ENCODE data around the gene NUP210.

Gene NUP210

DNA sequence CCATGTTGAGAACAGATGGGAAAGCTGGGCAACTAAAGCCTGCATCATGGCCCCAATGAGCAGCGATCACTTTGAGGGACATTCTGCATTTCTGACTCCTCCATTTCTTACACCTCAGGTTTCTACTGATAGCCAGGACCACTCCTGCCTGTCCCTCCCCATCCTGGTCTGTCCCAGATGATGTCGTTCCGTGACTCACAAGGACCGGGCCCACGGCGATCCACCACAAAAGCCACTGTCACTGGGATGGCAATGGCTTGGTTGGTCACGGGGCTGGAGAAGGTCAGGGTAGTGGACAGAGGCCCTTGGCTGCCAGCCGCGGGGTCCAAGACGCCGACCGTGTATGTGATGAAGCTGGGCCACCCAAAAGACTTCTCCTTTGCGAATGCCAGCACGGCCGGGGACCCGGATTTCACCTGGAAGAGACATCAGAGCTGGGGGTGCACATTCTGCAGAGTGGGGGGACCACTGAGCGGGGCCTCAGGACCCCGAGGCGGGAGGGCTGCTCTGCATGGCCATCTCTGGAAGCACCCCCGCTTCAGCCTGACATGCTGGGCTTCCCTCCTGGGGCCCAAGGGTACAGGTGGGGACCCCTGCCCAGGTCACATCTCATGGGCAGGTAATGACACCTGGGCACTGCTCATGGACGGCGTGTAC, 100.4 kb downstream of the NUP210 start:
- no peak overlapping the region for H2BK120ac ChIP-seq (ENCODE audit: low read depth, low read length)
- no CpG with 5 or more reads among the region's 22 CpGs for WGBS, 2 donors (ENCODE audit: extremely low coverage in 2 of 2, insufficient read length in 2 of 2, insufficient replicate concordance in 1 of 2)

DNA sequence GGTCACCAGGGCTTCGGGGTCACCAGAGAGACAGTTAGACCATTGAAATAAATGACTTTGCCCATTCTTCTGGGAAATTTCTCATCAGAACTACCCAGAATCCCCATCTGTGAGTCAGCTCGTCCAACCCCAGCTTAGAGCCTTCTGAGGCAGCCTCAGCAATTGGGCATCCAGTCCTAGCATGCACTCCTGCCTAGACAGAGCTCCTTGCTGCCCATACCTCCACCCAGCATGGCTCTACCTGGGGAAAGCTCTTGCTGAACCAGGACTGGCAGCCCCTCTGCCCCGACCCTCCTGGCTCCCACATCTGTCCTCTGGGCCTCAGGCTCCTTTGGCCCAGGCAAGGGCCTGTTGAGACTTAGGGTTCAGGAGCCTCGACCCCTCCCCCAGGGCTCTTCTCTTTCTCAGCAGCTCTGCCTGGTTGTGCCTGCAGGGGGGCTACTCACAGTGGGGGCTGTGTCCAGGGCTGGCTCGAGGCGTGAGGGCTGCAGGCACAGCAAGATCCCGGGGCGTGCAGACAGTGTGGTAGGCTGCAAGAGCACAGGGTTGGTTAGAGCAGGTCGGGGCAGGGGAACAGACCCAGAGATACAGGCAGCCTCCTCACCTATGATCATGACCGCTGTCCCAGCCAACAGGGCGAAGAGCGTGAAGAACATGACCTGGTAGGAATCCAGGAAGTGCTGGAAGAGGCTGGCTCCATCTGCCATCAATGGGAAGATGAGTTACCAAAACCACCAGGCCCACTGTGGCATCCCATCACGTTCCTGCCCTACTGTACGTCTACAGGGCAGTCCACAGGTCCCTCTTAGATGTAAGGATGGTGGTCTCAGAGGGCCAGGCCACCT, 101.3 kb downstream of the NUP210 start:
- no peak overlapping the region for H3K27ac ChIP-seq (replicated peaks; ENCODE audit: low read length)
- no peak overlapping the region for H3K4me2 ChIP-seq (ENCODE audit: insufficient read depth, low read length, poor library complexity, severe bottlenecking)
- no peak overlapping the region for H4K91ac ChIP-seq (ENCODE audit: low read depth, low read length, poor library complexity)
- H3K27me3 ChIP-seq (ENCODE audit: control insufficient read depth in 3 of 3, insufficient read depth in 3 of 3, low read depth in 1 of 3, low read length in 3 of 3), result no peaks in the 10 kb centered on the region
- H3K23ac ChIP-seq (ENCODE audit: low read depth, low read length, poor library complexity), result peak overlapping the region; percentile 43
- peaks cover 0 to 3% of the 10 kb centered on the region in 2 donors for H3K9me3 ChIP-seq (replicated peaks in 1 of 2; ENCODE audit: control insufficient read depth in 2 of 2, insufficient read depth in 1 of 2, low read depth in 1 of 2, low read length in 2 of 2)
- no CpG with 5 or more reads among the region's 14 CpGs for WGBS, 2 donors (ENCODE audit: extremely low coverage in 2 of 2, insufficient read length in 2 of 2, insufficient replicate concordance in 1 of 2)
- no peak overlapping the region for H3K4me3 ChIP-seq (ENCODE audit: low read length in 2 of 2)
- no peak overlapping the region for H3K18ac ChIP-seq (ENCODE audit: low read length)
- peak overlapping the region; percentile 44 for H3K9ac ChIP-seq (ENCODE audit: low read depth, low read length, poor library complexity)
- no peak overlapping the region for H2BK120ac ChIP-seq (ENCODE audit: low read depth, low read length)
- no peak overlapping the region for H2BK15ac ChIP-seq (ENCODE audit: low read length)
- H3K36me3 ChIP-seq (replicated peaks in 1 of 2; ENCODE audit: control insufficient read depth in 2 of 2, insufficient read depth in 2 of 2, low read length in 2 of 2), result peaks cover 70 to 95% of the 10 kb centered on the region in 2 donors
- H3K4me1 ChIP-seq (ENCODE audit: control insufficient read depth in 2 of 2, insufficient read depth in 1 of 2, low read depth in 1 of 2, low read length in 2 of 2), result no peaks in the 10 kb centered on the region
- no peak overlapping the region for H2AFZ ChIP-seq (ENCODE audit: low read length)
- H3K79me1 ChIP-seq (ENCODE audit: low read depth, low read length), result peaks cover 3% of the 10 kb centered on the region
- DNase-seq (ENCODE audit: low spot score), result no peak
- no peak overlapping the region for H2BK5ac ChIP-seq (ENCODE audit: low read length)
- H3K4ac ChIP-seq (ENCODE audit: low read length), result no peak overlapping the region
- H2BK12ac ChIP-seq (ENCODE audit: low read length), result no peak overlapping the region
- no peak overlapping the region for H2AK5ac ChIP-seq (ENCODE audit: low read depth, low read length)
- H3K14ac ChIP-seq (ENCODE audit: low read length), result peak overlapping the region; percentile 71
- peak overlapping the region; percentile 65 for H4K8ac ChIP-seq (ENCODE audit: low read depth, low read length)

More for the DNA sequence above, 100.4 kb downstream of the NUP210 start:
- no peak overlapping the region for H2BK15ac ChIP-seq (ENCODE audit: low read length)
- peaks cover 0 to 3% of the 10 kb centered on the region in 2 donors for H3K9me3 ChIP-seq (replicated peaks in 1 of 2; ENCODE audit: control insufficient read depth in 2 of 2, insufficient read depth in 1 of 2, low read depth in 1 of 2, low read length in 2 of 2)
- no peak overlapping the region for H3K14ac ChIP-seq (ENCODE audit: low read length)
- H3K9ac ChIP-seq (ENCODE audit: low read depth, low read length, poor library complexity), result no peak overlapping the region
- no peak overlapping the region for H2BK5ac ChIP-seq (ENCODE audit: low read length)
- H3K27me3 ChIP-seq (ENCODE audit: control insufficient read depth in 3 of 3, insufficient read depth in 3 of 3, low read depth in 1 of 3, low read length in 3 of 3), result no peaks in the 10 kb centered on the region
- no peak overlapping the region for H4K91ac ChIP-seq (ENCODE audit: low read depth, low read length, poor library complexity)
- no peak for DNase-seq (ENCODE audit: low spot score)
- peaks cover 72 to 95% of the 10 kb centered on the region in 2 donors for H3K36me3 ChIP-seq (replicated peaks in 1 of 2; ENCODE audit: control insufficient read depth in 2 of 2, insufficient read depth in 2 of 2, low read length in 2 of 2)
- no peak overlapping the region for H4K8ac ChIP-seq (ENCODE audit: low read depth, low read length)
- no peak overlapping the region for H3K4me2 ChIP-seq (ENCODE audit: insufficient read depth, low read length, poor library complexity, severe bottlenecking)
- no peak overlapping the region for H3K4ac ChIP-seq (ENCODE audit: low read length)
- no peak overlapping the region for H3K23ac ChIP-seq (ENCODE audit: low read depth, low read length, poor library complexity)
- H2AFZ ChIP-seq (ENCODE audit: low read length), result no peak overlapping the region
- no peak overlapping the region for H3K4me3 ChIP-seq (ENCODE audit: low read length in 2 of 2)
- H3K27ac ChIP-seq (replicated peaks; ENCODE audit: low read length), result no peak overlapping the region
- H2AK5ac ChIP-seq (ENCODE audit: low read depth, low read length), result no peak overlapping the region
- no peak overlapping the region for H3K18ac ChIP-seq (ENCODE audit: low read length)
- H3K4me1 ChIP-seq (ENCODE audit: control insufficient read depth in 2 of 2, insufficient read depth in 1 of 2, low read depth in 1 of 2, low read length in 2 of 2), result no peaks in the 10 kb centered on the region
- peaks cover 4% of the 10 kb centered on the region for H3K79me1 ChIP-seq (ENCODE audit: low read depth, low read length)
- H2BK12ac ChIP-seq (ENCODE audit: low read length), result no peak overlapping the region

- no peak overlapping the region for H2BK15ac ChIP-seq (ENCODE audit: low read length)
- H4K91ac ChIP-seq (ENCODE audit: low read depth, low read length, poor library complexity), result no peak overlapping the region
- no peak overlapping the region for H3K4ac ChIP-seq (ENCODE audit: low read length)
- no CpG with 5 or more reads among the region's 29 CpGs for WGBS, 2 donors (ENCODE audit: extremely low coverage in 2 of 2, insufficient read length in 2 of 2, insufficient replicate concordance in 1 of 2)
- no peak overlapping the region for H3K14ac ChIP-seq (ENCODE audit: low read length)
- H3K4me1 ChIP-seq (ENCODE audit: control insufficient read depth in 2 of 2, insufficient read depth in 1 of 2, low read depth in 1 of 2, low read length in 2 of 2), result no peaks in the 10 kb centered on the region
- H3K9me3 ChIP-seq (replicated peaks in 1 of 2; ENCODE audit: control insufficient read depth in 2 of 2, insufficient read depth in 1 of 2, low read depth in 1 of 2, low read length in 2 of 2), result peaks cover 0 to 3% of the 10 kb centered on the region in 2 donors
- peaks cover 3% of the 10 kb centered on the region for H3K79me1 ChIP-seq (ENCODE audit: low read depth, low read length)
- no peak overlapping the region for H4K8ac ChIP-seq (ENCODE audit: low read depth, low read length)
- peaks cover 62 to 90% of the 10 kb centered on the region in 2 donors for H3K36me3 ChIP-seq (replicated peaks in 1 of 2; ENCODE audit: control insufficient read depth in 2 of 2, insufficient read depth in 2 of 2, low read length in 2 of 2)
- H3K4me2 ChIP-seq (ENCODE audit: insufficient read depth, low read length, poor library complexity, severe bottlenecking), result no peak overlapping the region
- H3K23ac ChIP-seq (ENCODE audit: low read depth, low read length, poor library complexity), result no peak overlapping the region
- H2AFZ ChIP-seq (ENCODE audit: low read length), result no peak overlapping the region
- H3K9ac ChIP-seq (ENCODE audit: low read depth, low read length, poor library complexity), result no peak overlapping the region
- H2BK120ac ChIP-seq (ENCODE audit: low read depth, low read length), result no peak overlapping the region
- H2AK5ac ChIP-seq (ENCODE audit: low read depth, low read length), result no peak overlapping the region
- H3K27me3 ChIP-seq (ENCODE audit: control insufficient read depth in 3 of 3, insufficient read depth in 3 of 3, low read depth in 1 of 3, low read length in 3 of 3), result no peaks in the 10 kb centered on the region
- no peak overlapping the region for H3K27ac ChIP-seq (replicated peaks; ENCODE audit: low read length)
- DNase-seq (ENCODE audit: low spot score), result no peak
- no peak overlapping the region for H2BK5ac ChIP-seq (ENCODE audit: low read length)
- no peak overlapping the region for H2BK12ac ChIP-seq (ENCODE audit: low read length)
- H3K18ac ChIP-seq (ENCODE audit: low read length), result peak overlapping the region; percentile 28
- no peak overlapping the region for H3K4me3 ChIP-seq (ENCODE audit: low read length in 2 of 2)
Observed at GRCh38 chr3:13317596-13318320, 102.4 kb downstream of the NUP210 start.

- no peak for DNase-seq (ENCODE audit: low spot score)
- Histone ChIP-seq H3K27ac (replicated peaks; ENCODE audit: low read length) (no peak overlapping the region), H3K9me3 (replicated peaks in 1 of 2; ENCODE audit: control insufficient read depth in 2 of 2, insufficient read depth in 1 of 2, low read depth in 1 of 2, low read length in 2 of 2) (peaks cover 0 to 3% of the 10 kb centered on the region in 2 donors), H3K9ac (ENCODE audit: low read depth, low read length, poor library complexity) (no peak overlapping the region), H2BK15ac (ENCODE audit: low read length) (no peak overlapping the region), H3K4me2 (ENCODE audit: insufficient read depth, low read length, poor library complexity, severe bottlenecking) (no peak overlapping the region), H4K91ac (ENCODE audit: low read depth, low read length, poor library complexity) (no peak overlapping the region), H3K14ac (ENCODE audit: low read length) (no peak overlapping the region), H3K36me3 (replicated peaks in 1 of 2; ENCODE audit: control insufficient read depth in 2 of 2, insufficient read depth in 2 of 2, low read length in 2 of 2) (peaks cover 50 to 79% of the 10 kb centered on the region in 2 donors), H3K23ac (ENCODE audit: low read depth, low read length, poor library complexity) (no peak overlapping the region), H3K4me3 (ENCODE audit: low read length in 2 of 2) (no peak overlapping the region), H3K27me3 (ENCODE audit: control insufficient read depth in 3 of 3, insufficient read depth in 3 of 3, low read depth in 1 of 3, low read length in 3 of 3) (no peaks in the 10 kb centered on the region), H4K8ac (ENCODE audit: low read depth, low read length) (no peak overlapping the region), H2AK5ac (ENCODE audit: low read depth, low read length) (no peak overlapping the region), H3K4me1 (ENCODE audit: control insufficient read depth in 2 of 2, insufficient read depth in 1 of 2, low read depth in 1 of 2, low read length in 2 of 2) (no peaks in the 10 kb centered on the region), H3K4ac (ENCODE audit: low read length) (no peak overlapping the region), H2BK120ac (ENCODE audit: low read depth, low read length) (no peak overlapping the region), H2AFZ (ENCODE audit: low read length) (no peak overlapping the region), H3K18ac (ENCODE audit: low read length) (peak overlapping the region; percentile 28), H2BK5ac (ENCODE audit: low read length) (no peak overlapping the region), H3K79me1 (ENCODE audit: low read depth, low read length) (peaks cover 3% of the 10 kb centered on the region), H2BK12ac (ENCODE audit: low read length) (no peak overlapping the region)
- no CpG with 5 or more reads among the region's 10 CpGs for WGBS, 2 donors (ENCODE audit: extremely low coverage in 2 of 2, insufficient read length in 2 of 2, insufficient replicate concordance in 1 of 2)
Observed at GRCh38 chr3:13316603-13317002, 103.5 kb downstream of the NUP210 start.
